Prostate gland (tissue), 2 donors: Measurements from ENCODE around the gene TLE2.

Experiments used
- POLR2A ChIP-seq: fragments of 450-650 bp; IDR thresholded peaks from one replicate; pipeline ENCODE4 v1.6.1; 2016; ENCODE audit warnings: antibody characterized with exemption, mild to moderate bottlenecking
- POLR2AphosphoS5 ChIP-seq: sonication (generic); formaldehyde crosslinking; IDR thresholded peaks from one replicate; pipeline ENCODE4 v1.6.1; 2017; ENCODE audit warnings: antibody characterized with exemption
- TF ChIP-seq, protein P1 (sequence below), 4 experiments: fragments of 200-600 bp in 2 of 4; fragments of 450-650 bp in 2 of 4; sonication (generic) in 2 of 4; IDR thresholded peaks; 1 replicate in 3 of 4; 2 replicates in 1 of 4; pipeline ENCODE4 v1.5.1; 2016 to 2019; ENCODE audit warnings: antibody characterized with exemption in 4 of 4, mild to moderate bottlenecking in 2 of 4, moderate library complexity in 2 of 4

DNA sequence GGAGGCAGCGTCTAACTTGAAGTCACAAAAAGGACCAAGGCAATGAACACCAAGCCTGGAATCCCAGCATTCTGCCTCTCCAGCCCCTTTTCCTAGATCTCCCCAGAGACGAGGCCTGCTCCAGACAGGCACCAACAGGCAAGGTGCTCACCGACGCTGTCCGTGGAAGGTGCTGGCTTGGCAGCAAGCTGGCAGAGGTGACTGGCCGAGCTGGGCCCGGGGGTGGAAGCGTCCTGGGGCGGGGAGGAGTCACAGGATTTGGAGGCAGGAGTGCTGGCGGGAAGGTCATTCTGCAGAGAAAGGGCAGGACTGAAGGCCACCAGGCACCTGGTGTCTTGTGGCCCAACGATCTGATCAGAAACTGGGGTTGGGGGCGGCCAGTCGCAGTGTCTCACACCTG, 18.2 kb downstream of the TLE2 start:
- TF ChIP-seq, protein P1, sequence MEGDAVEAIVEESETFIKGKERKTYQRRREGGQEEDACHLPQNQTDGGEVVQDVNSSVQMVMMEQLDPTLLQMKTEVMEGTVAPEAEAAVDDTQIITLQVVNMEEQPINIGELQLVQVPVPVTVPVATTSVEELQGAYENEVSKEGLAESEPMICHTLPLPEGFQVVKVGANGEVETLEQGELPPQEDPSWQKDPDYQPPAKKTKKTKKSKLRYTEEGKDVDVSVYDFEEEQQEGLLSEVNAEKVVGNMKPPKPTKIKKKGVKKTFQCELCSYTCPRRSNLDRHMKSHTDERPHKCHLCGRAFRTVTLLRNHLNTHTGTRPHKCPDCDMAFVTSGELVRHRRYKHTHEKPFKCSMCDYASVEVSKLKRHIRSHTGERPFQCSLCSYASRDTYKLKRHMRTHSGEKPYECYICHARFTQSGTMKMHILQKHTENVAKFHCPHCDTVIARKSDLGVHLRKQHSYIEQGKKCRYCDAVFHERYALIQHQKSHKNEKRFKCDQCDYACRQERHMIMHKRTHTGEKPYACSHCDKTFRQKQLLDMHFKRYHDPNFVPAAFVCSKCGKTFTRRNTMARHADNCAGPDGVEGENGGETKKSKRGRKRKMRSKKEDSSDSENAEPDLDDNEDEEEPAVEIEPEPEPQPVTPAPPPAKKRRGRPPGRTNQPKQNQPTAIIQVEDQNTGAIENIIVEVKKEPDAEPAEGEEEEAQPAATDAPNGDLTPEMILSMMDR (IDR thresholded peaks at IDR 0.05), result no peak
- no peak for TF ChIP-seq POLR2A
- TF ChIP-seq POLR2AphosphoS5, result no peak
